CD4-positive, alpha-beta T cell treated with Interleukin-4 for 4 hours (primary cell): ENCODE data around the gene CORO6.

Experiments used
- DNase-seq: peaks from one replicate; pipeline ENCODE4 v3.0.0-alpha.2; 2020

Gene CORO6

DNA sequence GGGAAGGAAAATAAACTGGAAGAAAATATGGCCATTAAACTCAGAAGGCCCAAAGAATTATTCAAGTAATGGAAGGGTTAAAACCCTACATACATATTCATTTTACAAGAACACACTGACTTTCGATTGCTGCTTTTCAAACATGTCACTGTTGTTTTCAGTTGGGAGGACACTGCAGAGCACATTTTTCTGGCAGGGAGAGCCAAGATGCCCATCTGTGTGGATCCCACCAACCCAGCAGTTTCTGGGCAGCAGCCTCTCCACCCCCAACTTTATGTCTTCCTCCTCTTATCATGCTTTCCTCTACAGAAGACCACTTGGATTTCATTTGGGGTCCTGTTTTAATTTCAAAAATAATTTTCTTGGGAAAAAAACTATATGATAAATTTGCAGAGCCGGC lies 7.1 kb upstream of the CORO6 start:
- no peak for DNase-seq

DNA sequence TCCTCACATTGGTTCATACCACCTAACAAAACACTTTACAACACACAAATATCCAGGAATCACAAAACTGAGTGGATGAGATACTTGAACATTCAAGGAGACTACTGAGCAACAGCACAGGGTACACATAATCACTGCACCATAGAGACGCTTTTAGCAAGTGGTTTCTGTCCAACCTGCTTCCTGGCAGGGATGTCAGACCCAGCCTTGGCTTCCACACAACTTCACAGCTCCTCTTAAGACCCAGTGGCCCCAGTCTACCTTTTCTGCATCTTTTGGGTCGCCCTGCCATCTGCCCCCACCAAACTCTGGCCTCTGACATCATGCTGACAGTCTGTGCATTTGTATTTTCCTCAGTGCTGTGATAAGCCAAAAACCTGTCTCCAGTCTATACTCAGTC lies 5.9 kb upstream of the CORO6 start:
- DNase-seq, result no peak

GRCh38 chr17:29627951-29628350 lies 5.2 kb upstream of the CORO6 start:
- DNase-seq, result no peak

DNA sequence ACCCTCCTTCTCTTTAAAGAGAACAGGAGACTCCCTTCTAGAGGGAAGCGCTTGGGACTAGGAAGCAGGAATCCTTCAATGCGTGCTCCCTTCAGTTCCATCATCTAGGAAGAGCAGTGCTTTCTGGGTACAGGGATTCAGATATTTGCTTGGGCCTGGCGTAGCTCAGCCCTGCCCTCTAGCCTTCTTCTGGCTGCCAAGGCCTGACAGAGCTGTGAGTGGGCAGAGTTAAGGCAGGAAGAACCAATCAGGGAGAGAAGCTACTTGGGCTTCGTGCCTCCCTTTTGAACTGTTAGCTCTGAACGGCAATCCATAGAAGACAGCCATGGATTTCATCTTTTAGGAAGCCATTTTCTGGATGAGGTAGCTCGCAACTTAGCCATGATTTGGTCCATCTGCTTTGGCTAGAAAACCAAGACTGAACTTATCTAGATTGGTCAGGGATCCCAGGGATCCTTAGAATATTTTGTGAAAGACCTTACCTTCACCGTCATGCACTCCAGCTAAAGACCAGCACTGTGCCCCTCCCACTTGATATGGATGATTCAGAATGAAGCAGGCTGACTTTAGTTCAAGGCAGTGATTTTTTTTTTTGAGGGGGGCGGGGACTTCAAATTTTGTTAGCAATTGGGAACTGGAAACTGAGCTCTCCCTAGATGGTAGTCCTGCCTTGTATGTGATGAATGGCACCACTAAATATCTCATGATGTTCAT lies 2.5 kb upstream of the CORO6 start:
- DNase-seq, result no peak

- no peak for DNase-seq
Observed at GRCh38 chr17:29624586-29624985, 1.9 kb upstream of the CORO6 start.

- no peak for DNase-seq
Observed at GRCh38 chr17:29623283-29623647, 553 bp upstream of the CORO6 start.

- no peak for DNase-seq
Observed at GRCh38 chr17:29621751-29622194, 939 bp downstream of the CORO6 start.

DNA sequence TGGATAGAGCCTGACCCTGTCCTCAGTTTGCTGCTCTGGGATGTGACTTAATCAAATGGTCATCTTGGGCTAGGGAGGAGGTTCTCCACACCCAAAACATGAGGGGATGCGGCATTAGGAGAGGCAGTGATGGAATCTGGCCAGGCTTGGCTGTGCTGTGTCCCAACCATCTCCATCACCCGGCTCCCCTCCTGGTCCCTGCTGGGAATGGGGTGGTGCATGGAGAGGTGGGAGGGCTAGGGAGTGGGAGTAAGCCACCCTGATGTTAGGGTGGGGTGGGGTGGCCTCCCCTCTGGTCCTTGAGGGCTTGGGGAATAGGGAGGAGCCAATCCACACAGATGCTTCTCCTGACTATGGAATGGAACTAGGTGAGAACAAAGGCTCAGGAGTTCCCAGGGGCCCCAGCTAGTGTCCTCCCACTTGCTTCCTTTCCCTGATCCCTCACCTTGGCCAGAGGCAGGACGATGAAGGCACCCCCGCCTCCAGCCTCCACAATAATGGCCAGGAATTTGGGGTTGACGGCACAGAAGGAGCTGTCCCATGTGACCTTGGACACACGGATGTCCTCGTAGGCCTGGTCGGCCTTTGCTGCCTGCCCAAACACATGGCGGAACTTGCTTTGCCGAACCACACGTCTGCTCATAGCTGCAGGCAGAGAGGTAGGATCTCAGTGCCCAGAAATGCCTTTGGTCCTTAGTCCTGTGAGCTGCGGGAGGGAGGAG lies 1.8 kb downstream of the CORO6 start:
- no peak for DNase-seq

DNA sequence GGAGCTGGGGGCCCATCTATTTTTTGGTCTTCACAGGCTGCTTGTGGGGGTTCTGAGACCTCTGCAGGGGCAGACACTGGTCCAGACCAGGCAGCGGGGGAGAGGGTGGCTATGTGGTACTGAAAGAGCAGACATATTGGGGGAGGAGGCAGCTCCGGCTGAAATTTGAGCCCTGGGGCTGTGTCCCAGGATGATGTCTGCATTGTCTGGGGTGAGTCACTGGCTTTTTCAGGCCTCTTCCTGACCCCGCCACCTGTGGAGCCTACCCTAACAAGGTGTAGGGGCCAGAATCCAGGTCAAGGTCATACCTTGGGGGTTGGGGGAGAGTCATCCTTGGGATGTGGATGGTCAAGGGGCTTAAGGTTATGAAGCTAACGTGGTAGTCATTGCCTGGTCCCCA lies 2.4 kb downstream of the CORO6 start:
- DNase-seq, result no peak

GRCh38 chr17:29619251-29619650 lies 3.5 kb downstream of the CORO6 start:
- no peak for DNase-seq

DNA sequence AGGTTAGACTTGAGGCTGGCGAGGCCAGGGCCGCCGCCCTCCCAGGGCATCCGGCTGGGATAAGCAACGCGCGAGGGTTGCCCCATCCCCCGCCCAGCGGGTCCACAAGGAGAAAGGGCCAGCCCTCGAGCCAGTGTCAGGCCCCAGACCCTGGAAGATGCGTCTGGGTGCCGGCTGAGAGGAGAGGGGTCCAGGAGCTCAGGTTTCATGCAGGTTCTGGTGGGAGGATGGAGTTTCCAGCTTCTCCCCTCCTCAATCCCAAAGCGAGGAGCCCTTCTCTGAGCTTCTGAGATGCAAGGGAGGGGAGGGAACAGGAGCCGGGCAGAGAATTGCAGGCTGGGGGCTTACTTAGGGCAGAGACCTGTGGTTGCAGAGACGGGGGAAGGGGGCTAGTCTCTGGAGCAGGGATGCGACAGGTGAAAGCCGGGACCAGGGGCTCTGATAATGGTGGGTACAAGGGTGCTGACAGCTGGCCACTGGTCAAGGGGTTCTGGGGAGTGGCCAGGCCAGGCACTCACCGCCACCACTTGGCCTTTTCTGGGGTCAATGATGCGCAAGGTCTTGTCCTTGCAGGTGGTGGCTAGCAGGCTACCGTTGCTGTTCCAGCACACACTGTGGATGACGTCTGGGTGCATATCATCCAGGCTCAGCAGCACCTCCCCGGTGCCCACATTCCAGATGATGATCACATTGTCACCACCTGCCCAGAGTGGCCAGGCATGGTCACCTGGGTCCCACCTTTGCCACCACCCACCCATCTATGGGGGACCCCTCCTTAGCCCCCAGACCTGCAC lies 4.2 kb downstream of the CORO6 start:
- no peak for DNase-seq

- DNase-seq, result peak; percentile 87
Observed at GRCh38 chr17:29617481-29618271, 5.0 kb downstream of the CORO6 start.

GRCh38 chr17:29617125-29617480 lies 5.6 kb downstream of the CORO6 start:
- DNase-seq, result peak; percentile 90

GRCh38 chr17:29616300-29617048 lies 6.2 kb downstream of the CORO6 start:
- DNase-seq, result no peak

DNA sequence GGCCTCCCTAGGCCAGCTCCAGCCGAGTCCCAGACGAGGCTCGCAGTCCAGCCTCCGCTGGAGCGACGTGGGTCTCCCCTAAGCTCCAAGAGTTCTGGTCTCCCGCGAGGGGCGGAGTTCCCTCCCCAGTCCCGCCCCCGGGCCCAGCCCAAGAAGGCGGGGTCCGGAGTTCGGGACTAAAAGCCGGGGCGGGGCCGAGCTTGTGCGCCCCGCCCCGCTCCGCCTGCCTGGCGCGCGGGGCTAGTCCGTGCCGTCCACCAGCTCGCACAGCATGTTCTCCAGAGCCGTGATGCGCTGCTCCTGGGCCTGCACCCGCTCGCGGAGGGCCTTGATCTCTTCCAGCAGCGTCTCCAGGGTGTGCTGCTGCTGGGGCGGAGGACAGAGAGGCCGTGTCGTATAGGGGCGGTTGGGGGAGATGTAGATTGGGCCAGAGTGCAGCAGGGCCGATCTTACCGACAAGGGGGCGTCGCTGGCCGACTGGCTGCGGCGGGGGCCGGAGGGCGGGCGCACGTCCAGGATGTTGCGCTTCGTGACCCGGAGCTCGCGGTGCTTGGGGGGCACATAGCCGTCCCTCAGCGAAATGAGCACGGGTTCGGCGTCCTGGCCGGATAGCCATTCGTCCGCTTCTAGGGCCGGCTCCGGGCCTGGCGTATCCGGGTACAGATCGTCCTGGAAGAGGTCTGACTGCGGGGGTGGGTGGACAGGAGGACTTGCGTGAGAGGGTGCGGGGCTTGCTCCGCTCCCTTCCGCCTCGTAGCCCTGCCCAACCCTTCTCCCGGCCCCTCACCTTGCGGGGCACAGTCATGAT lies 7.0 kb downstream of the CORO6 start:
- peak; percentile 78 for DNase-seq

GRCh38 chr17:29615048-29615385 lies 7.7 kb downstream of the CORO6 start:
- DNase-seq, result peak; percentile 85

DNA sequence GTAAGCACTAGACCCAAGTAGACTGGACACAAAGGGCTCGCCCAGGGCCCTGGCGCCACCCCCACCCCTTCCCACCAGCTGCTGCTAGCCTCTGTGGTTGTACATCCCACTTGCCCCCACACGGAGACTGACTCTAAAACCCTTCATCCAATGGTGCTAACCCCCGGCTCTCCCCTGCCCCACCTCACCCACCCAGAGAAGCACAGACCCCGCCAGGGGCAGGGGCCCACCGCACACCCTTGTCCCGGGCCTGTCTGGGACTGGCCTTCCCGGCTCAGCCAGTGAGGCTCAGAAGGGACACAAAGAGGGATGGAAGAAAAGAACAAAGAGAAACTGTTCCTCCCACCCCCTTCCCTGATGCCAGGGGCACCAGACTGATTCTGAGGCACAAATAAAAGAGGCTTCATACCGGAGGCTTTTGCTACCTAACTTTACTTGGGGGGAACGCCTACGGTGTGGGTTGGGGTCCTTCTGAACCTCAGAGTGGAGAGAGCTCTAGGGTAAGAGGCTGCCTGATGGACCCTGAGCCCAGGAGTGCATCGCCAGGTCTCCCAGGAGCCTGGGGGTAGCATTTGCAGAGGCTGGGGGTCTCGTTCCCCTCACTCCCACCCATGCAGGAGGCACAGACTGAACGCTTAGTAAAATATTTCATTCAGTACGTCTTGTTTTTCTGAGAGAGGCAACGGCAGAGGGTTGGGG lies 8.2 kb downstream of the CORO6 start:
- DNase-seq, result no peak

DNA sequence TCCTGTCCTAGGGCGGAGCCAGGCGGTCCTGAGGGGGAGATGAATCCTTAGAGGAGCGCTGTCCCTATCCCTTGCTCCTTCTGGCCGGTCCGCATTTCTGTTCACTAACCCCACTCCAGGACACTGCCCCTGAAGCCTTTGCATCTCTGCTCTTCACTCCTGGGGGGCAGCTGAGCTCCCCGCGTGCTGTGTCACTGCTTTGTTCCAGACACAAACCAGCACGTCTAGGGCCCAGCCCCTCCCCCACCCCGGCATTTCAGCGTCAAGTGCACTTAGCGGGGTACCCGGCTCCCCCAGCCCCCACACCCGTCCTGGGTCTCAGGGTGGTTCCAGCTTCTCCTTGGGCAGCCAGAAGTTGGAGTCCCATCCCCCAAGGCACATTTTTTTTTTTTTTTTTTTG lies 8.9 kb downstream of the CORO6 start:
- DNase-seq, result no peak

DNA sequence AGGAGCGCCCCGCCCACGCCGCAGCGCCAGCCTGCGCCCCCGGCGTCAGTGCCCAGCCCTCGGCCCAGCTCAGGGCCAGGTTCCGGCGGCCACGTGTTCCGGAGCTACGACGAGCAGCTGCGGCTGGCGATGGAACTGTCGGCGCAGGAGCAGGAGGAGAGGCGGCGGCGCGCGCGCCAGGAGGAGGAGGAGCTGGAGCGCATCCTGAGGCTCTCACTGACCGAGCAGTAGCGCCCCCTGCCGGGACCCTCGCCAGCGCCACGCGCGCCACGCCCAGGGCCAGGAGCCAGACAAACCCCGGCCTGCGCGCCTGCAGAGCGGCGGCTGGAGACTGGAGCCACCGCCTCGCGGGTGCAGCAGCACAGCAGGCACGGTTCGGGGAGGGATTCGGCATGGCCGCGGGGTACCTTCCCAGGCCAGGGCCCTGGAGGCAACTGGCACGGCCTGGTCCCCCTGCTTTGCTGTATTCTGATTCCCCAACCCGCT lies 9.3 kb downstream of the CORO6 start:
- DNase-seq, result peak; percentile 89

DNA sequence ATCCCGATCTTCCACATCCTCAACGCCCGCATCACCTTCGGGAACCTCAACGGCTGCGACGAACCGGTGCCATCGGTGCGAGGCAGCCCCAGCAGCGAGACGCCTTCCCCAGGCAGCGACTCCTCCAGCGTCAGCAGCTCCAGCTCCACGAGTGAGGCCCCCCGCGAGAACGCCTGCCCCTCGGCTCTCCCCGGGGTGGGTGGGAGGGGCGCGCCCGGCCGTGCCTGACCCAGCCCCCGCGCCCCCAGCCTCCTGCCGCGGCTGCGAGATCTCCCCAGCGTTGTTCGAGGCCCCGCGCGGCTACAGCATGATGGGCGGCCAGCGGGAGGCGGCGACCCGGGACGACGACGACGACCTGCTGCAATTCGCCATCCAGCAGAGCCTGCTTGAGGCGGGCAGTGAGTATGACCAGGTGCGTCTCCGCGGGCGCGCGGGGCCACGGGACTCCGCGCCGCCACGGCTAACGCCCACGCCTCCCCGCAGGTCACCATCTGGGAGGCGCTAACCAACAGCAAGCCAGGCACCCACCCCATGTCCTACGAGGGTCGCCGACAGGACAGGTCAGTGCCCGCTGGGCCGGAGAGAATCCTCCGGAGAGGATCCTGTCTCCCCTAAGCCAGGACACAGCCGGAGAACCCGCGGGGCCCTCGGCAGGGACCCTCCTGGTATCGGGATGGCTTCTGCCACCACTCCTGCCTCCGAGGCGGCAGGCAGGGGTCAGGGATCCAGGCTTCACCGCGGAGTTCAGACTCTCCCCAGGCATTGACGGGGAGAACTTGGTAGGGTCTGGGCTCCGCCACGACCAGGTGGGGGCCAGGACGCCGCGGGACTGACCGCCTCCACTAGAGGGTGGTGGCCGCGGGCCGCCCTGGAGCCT lies 10.1 kb downstream of the CORO6 start:
- DNase-seq, result no peak
